HG03575 (cell line): ENCODE data around the gene GRIA3.
"Not testable (repeated sequence)": the region's sequence is repeated elsewhere in the genome, so short reads cannot be mapped to it uniquely, and the experiment has no call there.

ENCODE experiments used
- ATAC-seq: cut with Tn5 transposase; IDR thresholded peaks from one replicate; pipeline ENCODE4 v1.9.1; 2021; ENCODE audit not compliant: unreplicated experiment, insufficient number of reproducible peaks, low FRiP score; ENCODE audit errors: extremely low read depth

GRIA3 gene

GRCh38 chrX:123487236-123487635 lies 303.2 kb downstream of the GRIA3 start:
- no peak for ATAC-seq

GRCh38 chrX:123487669-123488068 lies 303.6 kb downstream of the GRIA3 start:
- no peak for ATAC-seq

- ATAC-seq = no peak
These were observed 304.9 kb downstream of the GRIA3 start for GRCh38 chrX:123489011-123489410.

- ATAC-seq = no peak
These were observed 309.8 kb downstream of the GRIA3 start for GRCh38 chrX:123493857-123494256.

GRCh38 chrX:123499787-123500186 lies 315.7 kb downstream of the GRIA3 start:
- ATAC-seq = no peak

GRCh38 chrX:123504047-123504446 lies 320.0 kb downstream of the GRIA3 start:
- ATAC-seq = no peak

- no peak for ATAC-seq
These were observed 320.7 kb downstream of the GRIA3 start for GRCh38 chrX:123504630-123505270.

- ATAC-seq = no peak
These were observed 329.7 kb downstream of the GRIA3 start for GRCh38 chrX:123513585-123514278.

- not testable (repeated sequence) for ATAC-seq
These were observed 330.2 kb downstream of the GRIA3 start for GRCh38 chrX:123514279-123514640.

- ATAC-seq = no peak
These were observed 334.7 kb downstream of the GRIA3 start for GRCh38 chrX:123518791-123519190.

- ATAC-seq = no peak
These were observed 341.1 kb downstream of the GRIA3 start for GRCh38 chrX:123525123-123525725.

- not testable (repeated sequence) for ATAC-seq
These were observed 346.6 kb downstream of the GRIA3 start for GRCh38 chrX:123530726-123531125.
